ENCODE measurements around the gene PPP1R12C.

The PPP1R12C gene

DNA sequence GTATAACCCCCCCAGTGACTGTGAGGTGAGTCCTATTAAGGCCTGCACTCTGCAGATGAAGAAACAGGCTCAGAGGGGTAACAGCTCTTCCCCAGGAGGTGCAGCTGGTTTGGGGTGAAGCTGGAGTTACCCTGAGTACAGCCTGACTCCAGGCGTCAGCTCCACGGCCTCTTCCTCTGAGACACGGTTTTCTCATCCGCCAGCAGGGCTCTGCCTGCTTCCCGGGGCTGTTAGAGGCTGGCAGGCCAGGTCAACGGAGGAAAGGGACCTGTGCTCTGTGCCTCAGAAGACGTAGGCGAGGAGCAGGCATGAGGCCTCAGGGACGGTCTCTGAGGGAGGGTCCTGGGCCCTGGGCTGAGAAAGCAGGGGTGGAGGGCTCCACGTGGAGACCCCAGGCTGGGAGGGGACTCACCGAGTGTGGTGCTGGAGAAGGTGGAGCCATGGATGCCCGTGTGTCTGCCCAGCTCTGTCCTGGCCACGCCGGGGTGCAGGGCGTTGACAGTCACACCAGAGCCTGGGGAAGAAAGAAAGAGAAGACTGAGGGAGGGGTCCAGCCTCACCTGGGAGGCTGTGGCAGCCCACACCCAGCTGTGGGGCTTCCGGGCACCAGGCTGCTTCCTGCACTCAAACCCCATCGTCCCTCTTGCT, 70.3 kb downstream of the PPP1R12C start:
- no peak for DNase-seq (ENCODE audit: low read depth in 1 of 2, low spot score in 1 of 2)

DNA sequence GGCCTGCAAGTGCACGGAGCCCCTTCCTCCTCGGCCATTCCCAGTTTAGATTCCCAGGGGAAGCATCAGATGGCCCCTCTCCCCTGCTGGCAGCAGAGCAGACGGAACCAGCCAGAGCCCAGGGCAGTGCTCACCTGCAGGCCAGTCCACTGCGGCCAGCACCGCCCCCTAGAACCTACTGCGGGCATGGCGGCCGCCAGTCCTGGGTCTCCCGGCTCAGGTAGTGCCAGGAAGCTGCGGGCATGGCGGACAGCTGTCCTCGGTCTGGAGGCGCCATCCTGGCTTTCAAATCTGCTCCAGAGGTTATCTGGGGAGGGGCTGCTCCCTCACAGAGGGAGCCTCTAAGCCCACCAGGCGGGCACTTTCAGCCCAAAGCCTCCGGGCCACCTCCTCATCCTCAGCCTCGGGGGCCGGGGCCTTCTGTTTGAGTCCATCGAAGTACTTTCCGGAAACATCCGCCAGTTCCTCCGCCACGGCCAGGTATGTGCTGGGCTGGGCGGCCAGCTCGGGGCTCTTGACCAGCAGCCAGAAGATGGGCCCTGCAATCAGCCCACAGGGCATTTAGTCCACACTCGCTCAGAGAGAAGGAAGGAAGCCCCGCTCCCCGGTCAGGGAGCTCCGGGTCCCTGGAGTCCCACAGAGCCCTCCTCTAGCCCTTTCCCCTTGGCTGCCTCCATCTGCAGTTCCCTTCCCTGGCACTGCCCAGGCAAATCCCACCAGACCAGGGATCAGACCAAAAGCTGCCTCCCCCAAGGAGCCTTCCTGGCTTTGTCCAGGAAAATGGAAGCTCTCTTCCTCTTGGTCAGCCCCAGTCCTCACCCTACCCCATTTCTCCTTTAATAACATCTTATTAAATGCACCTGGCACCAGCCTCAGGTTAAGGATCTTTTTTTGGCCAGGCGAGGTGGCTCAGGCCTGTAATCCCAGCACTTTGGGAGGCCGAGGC, 72.4 kb downstream of the PPP1R12C start:
- DNase-seq (ENCODE audit: low read depth in 1 of 2, low spot score in 1 of 2), result no peak

- no peak for DNase-seq (ENCODE audit: low read depth in 1 of 2, low spot score in 1 of 2)
These were observed 73.2 kb downstream of the PPP1R12C start for GRCh38 chr19:55044286-55044685.

DNA sequence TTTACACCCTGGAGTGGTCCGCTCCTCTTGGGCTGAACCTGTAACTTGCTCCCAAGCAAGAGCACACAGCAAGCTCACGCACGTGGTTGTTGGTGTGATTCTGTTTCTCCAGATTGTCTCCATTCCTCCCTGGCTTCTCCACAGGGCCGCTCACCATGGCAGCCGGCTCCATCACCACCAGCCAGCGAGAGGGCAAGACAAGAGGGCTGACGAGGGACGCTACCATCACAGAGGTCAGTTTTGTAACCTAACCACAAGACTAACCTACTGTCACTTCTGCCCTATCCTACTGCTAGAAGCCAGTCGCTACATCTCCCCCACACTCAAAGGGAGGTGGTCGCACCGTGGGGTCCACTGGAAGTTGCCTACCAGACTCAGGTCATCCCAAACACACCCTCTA, 74.7 kb downstream of the PPP1R12C start:
- no peak for DNase-seq (ENCODE audit: low read depth in 1 of 2, low spot score in 1 of 2)

DNA sequence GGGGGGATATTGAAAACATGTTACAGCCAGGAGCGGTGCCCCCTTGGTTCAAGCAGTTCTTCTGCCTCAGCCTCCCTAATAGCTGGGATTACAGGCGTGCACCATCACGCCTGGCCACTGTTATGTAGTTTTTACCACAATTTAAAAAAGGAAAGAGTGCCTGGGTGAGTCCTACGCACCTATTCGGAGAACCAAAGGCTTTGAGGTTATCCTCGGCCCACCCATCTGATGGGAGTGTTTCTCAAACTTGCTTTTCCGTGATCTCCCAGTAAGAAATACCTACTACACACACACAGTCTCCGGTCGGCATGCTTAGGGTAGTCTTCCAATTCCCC, 75.1 kb downstream of the PPP1R12C start:
- no peak for DNase-seq (ENCODE audit: low read depth in 1 of 2, low spot score in 1 of 2)

- no peak for DNase-seq (ENCODE audit: low read depth in 1 of 2, low spot score in 1 of 2)
These were observed 75.7 kb downstream of the PPP1R12C start for GRCh38 chr19:55041627-55042343.

- no peak for DNase-seq (ENCODE audit: low read depth in 1 of 2, low spot score in 1 of 2)
These were observed 76.2 kb downstream of the PPP1R12C start for GRCh38 chr19:55041244-55041626.

All from activated T-helper 1 cell treated with anti-CD3 and anti-CD28 coated beads, Interleukin-2, amount 50 U/mL, for 16 hours (primary cell).